COR-L47 (cell line): ENCODE measurements around the gene TUBD1.
"Not testable (repeated sequence)": the region's sequence is repeated elsewhere in the genome, so short reads cannot be mapped to it uniquely, and the experiment has no call there.

Source experiments
- DNase-seq: peaks from one replicate; lab custom pipeline; 2025; lab: John Stamatoyannopoulos, UW

TUBD1 gene

GRCh38 chr17:59844884-59845594, 47.7 kb downstream of the TUBD1 start:
- no peak for DNase-seq

GRCh38 chr17:59842901-59843652, 49.7 kb downstream of the TUBD1 start:
- no peak for DNase-seq

GRCh38 chr17:59841882-59842263, 50.9 kb downstream of the TUBD1 start:
- DNase-seq, result not testable (repeated sequence)

GRCh38 chr17:59841091-59841881, 51.5 kb downstream of the TUBD1 start:
- DNase-seq, result not testable (repeated sequence)

GRCh38 chr17:59840329-59841090, 52.2 kb downstream of the TUBD1 start:
- DNase-seq, result no peak

GRCh38 chr17:59839651-59840328, 53.0 kb downstream of the TUBD1 start:
- no peak for DNase-seq

GRCh38 chr17:59838052-59838916, 54.5 kb downstream of the TUBD1 start:
- no peak for DNase-seq

GRCh38 chr17:59837308-59838051, 55.3 kb downstream of the TUBD1 start:
- DNase-seq, result peak; percentile 68

- no peak for DNase-seq
These were observed 59.8 kb downstream of the TUBD1 start for GRCh38 chr17:59832883-59833379.

GRCh38 chr17:59830846-59831486, 61.8 kb downstream of the TUBD1 start:
- no peak for DNase-seq

- no peak for DNase-seq
These were observed 62.6 kb downstream of the TUBD1 start for GRCh38 chr17:59830007-59830630.

- DNase-seq, result peak; percentile 60
These were observed 63.3 kb downstream of the TUBD1 start for GRCh38 chr17:59829217-59830006.

- not testable (repeated sequence) for DNase-seq
These were observed 63.9 kb downstream of the TUBD1 start for GRCh38 chr17:59828819-59829216.

- no peak for DNase-seq
These were observed 64.3 kb downstream of the TUBD1 start for GRCh38 chr17:59828478-59828760.

GRCh38 chr17:59827721-59828477, 64.8 kb downstream of the TUBD1 start:
- no peak for DNase-seq

GRCh38 chr17:59826706-59827453, 65.9 kb downstream of the TUBD1 start:
- no peak for DNase-seq
